GM23338 (cell line): Measurements from ENCODE around the gene GLCE. TPM values are rescaled to one million over a fixed set of nuclear protein-coding genes. Genes with fewer than 3 reads are reported as not detected.

Experiments used
- ATAC-seq: fragments of 200-7000 bp; cut with Tn5 transposase; 3 replicates; pipeline ENCODE4 v1.9.1; 2020
- DNase-seq: peaks from one replicate; pipeline ENCODE4 v3.0.0-alpha.2; 2015; ENCODE audit warnings: low spot score
- H2AFZ ChIP-seq: fragments of 200-600 bp; sonication (generic); 2 replicates; pipeline ENCODE4 v1.8.0; 2016; ENCODE audit warnings: antibody characterized with exemption, mild to moderate bottlenecking, moderate library complexity
- H3F3A ChIP-seq: fragments of 200-600 bp; sonication (generic); replicated peaks from 2 replicates; pipeline ENCODE4 v1.8.0; 2017; ENCODE audit warnings: antibody characterized with exemption, mixed run types, low read depth
- H3K27ac ChIP-seq: fragments of 200-600 bp; sonication (generic); 2 replicates; pipeline ENCODE4 v1.6.1; 2016; ENCODE audit warnings: low read depth
- H3K27me3 ChIP-seq: fragments of 200-600 bp; sonication (generic); 2 replicates; pipeline ENCODE4 v1.8.0; 2016; ENCODE audit warnings: mild to moderate bottlenecking, mixed run types, moderate library complexity; ENCODE audit not compliant: insufficient read depth
- H3K36me3 ChIP-seq: fragments of 200-600 bp; sonication (generic); 2 replicates; pipeline ENCODE4 v1.8.0; 2016; ENCODE audit warnings: mild to moderate bottlenecking; ENCODE audit not compliant: insufficient read depth
- H3K4me1 ChIP-seq: fragments of 200-600 bp; sonication (generic); 2 replicates; pipeline ENCODE4 v1.8.0; 2016; ENCODE audit warnings: mild to moderate bottlenecking, moderate library complexity; ENCODE audit not compliant: insufficient read depth
- H3K4me2 ChIP-seq: fragments of 200-600 bp; sonication (generic); 2 replicates; pipeline ENCODE4 v1.7.1; 2017; ENCODE audit warnings: mixed run types
- H3K4me3 ChIP-seq: fragments of 200-600 bp; sonication (generic); 2 replicates; pipeline ENCODE4 v1.6.1; 2016; ENCODE audit warnings: mixed run types
- H3K79me2 ChIP-seq: fragments of 200-600 bp; sonication (generic); replicated peaks from 2 replicates; pipeline ENCODE4 v1.8.0; 2017; ENCODE audit warnings: mild to moderate bottlenecking; ENCODE audit not compliant: insufficient read depth
- H3K9me2 ChIP-seq: fragments of 200-600 bp; sonication (generic); 2 replicates; pipeline ENCODE4 v1.8.0; 2017; ENCODE audit not compliant: insufficient read depth
- H4K20me1 ChIP-seq: fragments of 200-600 bp; sonication (generic); replicated peaks from 2 replicates; pipeline ENCODE4 v1.8.0; 2017; ENCODE audit warnings: mild to moderate bottlenecking; ENCODE audit not compliant: insufficient read depth
- H3K27ac Mint-ChIP-seq: 2 replicates; pipeline ENCODE4 v1.8.0; 2020; ENCODE audit warnings: inconsistent platforms, mild to moderate bottlenecking, moderate library complexity, mixed read lengths
- H3K27me3 Mint-ChIP-seq: 3 replicates; pipeline ENCODE4 v1.8.0; 2022; ENCODE audit warnings: low read depth, mild to moderate bottlenecking, moderate library complexity, mixed read lengths, inconsistent platforms; ENCODE audit not compliant: insufficient read depth, poor library complexity
- H3K36me3 Mint-ChIP-seq: 3 replicates; pipeline ENCODE4 v1.8.0; 2021; ENCODE audit warnings: low read depth, mild to moderate bottlenecking, inconsistent platforms, moderate library complexity, mixed read lengths
- H3K4me1 Mint-ChIP-seq: 3 replicates; pipeline ENCODE4 v1.8.0; 2020; ENCODE audit warnings: mild to moderate bottlenecking, inconsistent platforms, mixed read lengths
- H3K4me3 Mint-ChIP-seq: 3 replicates; pipeline ENCODE4 v1.8.0; 2021; ENCODE audit warnings: moderate library complexity, mild to moderate bottlenecking, inconsistent platforms, mixed read lengths
- H3K9me3 Mint-ChIP-seq: 3 replicates; pipeline ENCODE4 v1.8.0; 2020; ENCODE audit warnings: moderate library complexity, mild to moderate bottlenecking, inconsistent platforms, mixed read lengths
- CREB1 ChIP-seq: fragments of 250-450 bp; sonication (Bioruptor Pico); IDR thresholded peaks from 2 replicates; pipeline ENCODE4 v1.5.0; 2020; ENCODE audit warnings: low read depth, mild to moderate bottlenecking, moderate library complexity
- CTCF ChIP-seq, 2 experiments: fragments of 200-600 bp in 1 of 2; sonication (generic) in 1 of 2; conservative IDR thresholded peaks; 2 replicates each; pipeline versions ENCODE4 v1.5.1 to v1.6.1; 2016 to 2017; ENCODE audit warnings: antibody characterized with exemption in 2 of 2, low read depth in 2 of 2, mild to moderate bottlenecking in 2 of 2, moderate library complexity in 1 of 2
- ETS1 ChIP-seq: IDR thresholded peaks from 2 replicates; pipeline ENCODE4 v1.6.1; 2016; ENCODE audit warnings: antibody characterized with exemption
- EZH2 ChIP-seq: fragments of 200-600 bp; sonication (generic); IDR thresholded peaks from one replicate; pipeline ENCODE4 v1.8.0; 2017; ENCODE audit warnings: antibody characterized with exemption, mild to moderate bottlenecking, low read depth; ENCODE audit not compliant: unreplicated experiment
- EZH2phosphoT487 ChIP-seq: fragments of 200-600 bp; sonication (generic); IDR thresholded peaks from one replicate; pipeline ENCODE4 v1.8.1; 2018; ENCODE audit warnings: antibody characterized with exemption; ENCODE audit not compliant: unreplicated experiment
- NANOG ChIP-seq: IDR thresholded peaks from 2 replicates; pipeline ENCODE4 v1.6.1; 2016; ENCODE audit warnings: antibody characterized with exemption, borderline replicate concordance
- POLR2AphosphoS5 ChIP-seq: IDR thresholded peaks from 2 replicates; pipeline ENCODE4 v1.6.1; 2016; ENCODE audit warnings: antibody characterized with exemption, low read depth
- REST ChIP-seq: IDR thresholded peaks from one replicate; pipeline ENCODE4 v1.6.1; 2018; ENCODE audit warnings: antibody characterized with exemption; ENCODE audit not compliant: unreplicated experiment
- STAT1 ChIP-seq: IDR thresholded peaks from one replicate; pipeline ENCODE4 v1.6.1; 2016; ENCODE audit warnings: antibody characterized with exemption; ENCODE audit not compliant: unreplicated experiment
- ZNF114 ChIP-seq: fragments of 250-450 bp; sonication (Bioruptor Pico); IDR thresholded peaks from 2 replicates; pipeline ENCODE4 v1.5.0; 2020; ENCODE audit warnings: mild to moderate bottlenecking, moderate library complexity
- ZNF331 ChIP-seq: fragments of 250-450 bp; sonication (Bioruptor Pico); IDR thresholded peaks from 2 replicates; pipeline ENCODE4 v1.5.0; 2020; ENCODE audit warnings: low read depth, mild to moderate bottlenecking, moderate library complexity
- polyA plus RNA-seq: library from polyadenylated mRNA; unstranded; fragments of >200 nt; fragmentation: Nextera tagmentation; extraction: Ambion mirVana; gene quantifications from 2 replicates; pipeline ENCODE4 v1.2.1, GENCODE V29; 2016
- total RNA-seq: library from RNA; depleted of rRNA; stranded (reverse); fragments of >200 nt; shearing (Covaris generic); gene quantifications from 2 replicates; pipeline ENCODE4 v1.2.3, GENCODE V29; 2014; rRNA removed

GLCE gene
- total and polyA plus RNA-seq, 2 experiments from 2014 or later = 7.5 to 15.5 TPM

- H3K4me1 ChIP-seq = peaks cover 6% of the 10 kb centered on the region; the same call in 1 of the 2 replicates
- Mint-ChIP-seq H3K4me3 (no peak overlapping the region), H3K4me1 (peaks cover 23% of the 10 kb centered on the region), H3K36me3 (0 out of 3 replicates have a peak, but pooled peaks cover 2% of the 10 kb centered on the region), H3K9me3 (no peaks in the 10 kb centered on the region), H3K27ac (no peak overlapping the region), H3K27me3 (peaks cover 4% of the 10 kb centered on the region)
- H3K27me3 ChIP-seq = no peaks in the 10 kb centered on the region
- ATAC-seq (no peak), DNase-seq (no peak)
- no peaks in the 10 kb centered on the region; the same call in none of the 2 replicates for H4K20me1 ChIP-seq
- no peak overlapping the region for H3K4me3 ChIP-seq
- H3K9me2 ChIP-seq = no peaks in the 10 kb centered on the region
- H3F3A ChIP-seq = no peaks in the 10 kb centered on the region
- H2AFZ ChIP-seq = no peak overlapping the region
- no peaks in the 10 kb centered on the region for H3K36me3 ChIP-seq
- no peak overlapping the region for H3K4me2 ChIP-seq
- no peak overlapping the region for H3K27ac ChIP-seq
- TF ChIP-seq ZNF331 (CRISPR knock-in tag) (no peak), EZH2 (no peak), ZNF114 (CRISPR knock-in tag) (no peak), REST (no peak), CREB1 (CRISPR knock-in tag) (no peak), CTCF (conservative IDR thresholded peaks at IDR 0.05; ENCODE audit: low read depth in 2 of 2) (no peak), EZH2phosphoT487 (no peak), ETS1 (no peak), POLR2AphosphoS5 (no peak), STAT1 (no peak), NANOG (no peak)
- H3K79me2 ChIP-seq = no peaks in the 10 kb centered on the region
These were observed 160.6 kb downstream of the GLCE start for GRCh38 chr15:69320977-69321554.

Other genes starting within 250 kb of the GLCE start
- not detected in 2 replicates for gene SPESP1, start 230.1 kb upstream of the GLCE start, total RNA-seq
- gene SPESP1, start 230.1 kb upstream of the GLCE start, polyA plus RNA-seq = not detected in 2 replicates
- gene NOX5, start 145.9 kb upstream of the GLCE start, total RNA-seq = 0.03 TPM in 1 of 2 replicates, not detected in the other
- not detected in 2 replicates for gene NOX5, start 145.9 kb upstream of the GLCE start, polyA plus RNA-seq
- gene PAQR5, start 138.3 kb downstream of the GLCE start, total RNA-seq = 14.5 and 17.7 TPM in 2 replicates
- gene PAQR5, start 138.3 kb downstream of the GLCE start, polyA plus RNA-seq = 8.7 and 10.0 TPM in 2 replicates